Activated CD8-positive, alpha-beta memory T cell treated with anti-CD3 and anti-CD28 coated beads, Interleukin-2, amount 50 U/mL, for 24 hours (primary cell): ENCODE data around the gene ATPAF2.

Source experiments
- DNase-seq: peaks from one replicate; pipeline ENCODE4 v3.0.0-alpha.2; 2020; ENCODE audit errors: extremely low read depth

The ATPAF2 gene

DNA sequence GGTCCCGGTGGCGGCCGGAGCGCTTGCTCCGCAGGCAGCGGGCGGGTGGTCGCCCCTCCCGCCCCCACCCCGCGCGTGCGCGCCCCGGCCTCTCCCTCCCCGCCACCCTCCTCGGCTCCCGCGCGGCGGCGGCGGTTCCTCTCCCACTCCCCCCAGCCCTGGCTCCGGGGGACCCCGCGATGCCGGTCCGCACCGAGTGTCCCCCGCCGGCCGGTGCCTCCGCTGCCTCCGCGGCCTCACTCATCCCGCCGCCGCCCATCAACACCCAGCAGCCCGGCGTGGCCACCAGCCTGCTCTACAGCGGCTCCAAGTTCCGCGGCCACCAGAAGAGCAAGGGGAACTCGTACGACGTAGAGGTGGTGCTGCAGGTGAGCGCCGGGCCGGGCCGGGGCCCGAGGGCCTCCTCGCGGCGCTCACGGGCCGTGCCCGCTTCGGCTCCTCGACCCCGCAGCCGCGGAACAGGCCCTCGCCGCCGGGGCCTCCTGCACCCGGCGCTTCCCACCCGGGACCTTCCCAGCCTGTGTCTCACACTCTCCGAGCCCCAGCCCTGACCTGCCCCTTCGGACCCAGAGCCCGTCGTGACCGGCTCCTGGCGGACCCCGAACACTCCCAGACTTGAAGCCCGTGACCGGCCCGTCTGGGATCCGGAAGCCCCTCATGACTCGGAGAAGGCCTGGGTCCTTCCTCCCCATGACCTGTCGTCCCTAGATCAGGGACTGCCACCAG lies 730 bp upstream of the ATPAF2 start:
- no peak for DNase-seq

DNA sequence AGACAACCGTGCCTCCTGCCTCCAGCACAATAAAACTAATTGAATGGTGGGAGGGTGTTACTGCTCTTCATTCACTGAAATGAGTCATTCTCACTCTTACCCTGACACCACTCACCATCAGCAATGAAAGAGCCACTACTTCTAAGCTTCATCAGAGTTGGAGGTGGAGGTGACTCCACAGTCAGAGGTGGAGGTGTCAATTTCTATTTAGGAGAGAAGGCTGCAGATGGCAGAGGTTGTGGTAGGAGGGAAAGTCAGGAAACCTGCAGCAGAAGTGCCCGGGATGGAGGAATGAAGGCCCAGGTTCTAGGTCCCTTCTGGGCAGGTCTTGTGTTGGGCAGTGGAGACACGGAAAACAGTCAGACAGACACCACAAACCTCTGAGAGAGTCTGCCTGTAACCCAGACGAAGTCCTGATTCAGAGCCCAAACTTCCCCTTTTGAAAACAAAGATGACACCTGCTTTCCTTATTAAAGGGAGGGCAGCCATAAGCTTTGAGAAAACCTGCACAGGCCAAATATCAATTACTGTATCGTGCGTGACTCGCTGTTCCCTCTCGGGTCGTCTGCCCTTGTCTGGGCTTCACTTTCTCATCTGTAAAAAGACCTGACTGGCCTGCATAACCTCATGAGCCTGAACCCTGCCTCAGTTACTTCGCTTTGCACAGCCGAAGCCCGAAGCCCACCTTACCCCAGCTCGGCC lies 668 bp downstream of the ATPAF2 start:
- no peak for DNase-seq

DNA sequence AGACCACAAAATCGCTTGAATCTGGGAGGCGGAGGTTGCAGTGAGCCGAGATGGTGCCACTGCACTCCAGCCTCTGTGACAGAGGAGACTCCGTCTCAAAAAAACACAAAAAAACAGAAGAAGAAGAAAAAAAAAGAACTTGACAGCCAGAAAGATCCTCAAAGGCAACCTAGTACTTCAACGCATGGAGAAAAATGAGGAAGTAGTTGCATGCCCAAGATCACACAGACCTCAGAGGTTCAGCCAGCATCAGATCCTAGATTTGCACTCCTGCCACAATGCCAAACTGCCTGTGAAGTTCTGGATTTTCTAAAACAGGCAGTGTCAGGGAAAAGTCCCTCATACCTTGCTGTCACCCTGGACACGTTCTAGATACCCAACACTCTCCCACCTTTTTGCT lies 1.5 kb downstream of the ATPAF2 start:
- no peak for DNase-seq

DNA sequence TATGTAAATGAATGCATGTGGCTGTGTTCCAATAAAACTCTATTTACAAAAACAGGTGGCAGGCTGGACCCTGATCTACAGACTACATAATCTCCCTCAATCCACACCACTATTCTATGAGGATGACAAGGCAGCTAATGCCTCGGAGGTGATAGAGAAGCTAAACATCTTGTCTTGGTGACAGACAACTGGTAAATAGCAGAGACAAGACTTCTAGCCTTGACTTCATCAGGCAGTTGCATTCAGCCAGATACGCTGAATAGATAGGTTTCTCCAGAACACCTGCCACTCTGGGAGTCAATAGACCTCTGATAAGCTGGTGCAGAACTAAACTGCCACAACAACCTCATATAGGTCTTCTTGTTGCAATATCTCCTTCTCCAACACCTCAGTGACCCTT lies 3.3 kb downstream of the ATPAF2 start:
- no peak for DNase-seq

DNA sequence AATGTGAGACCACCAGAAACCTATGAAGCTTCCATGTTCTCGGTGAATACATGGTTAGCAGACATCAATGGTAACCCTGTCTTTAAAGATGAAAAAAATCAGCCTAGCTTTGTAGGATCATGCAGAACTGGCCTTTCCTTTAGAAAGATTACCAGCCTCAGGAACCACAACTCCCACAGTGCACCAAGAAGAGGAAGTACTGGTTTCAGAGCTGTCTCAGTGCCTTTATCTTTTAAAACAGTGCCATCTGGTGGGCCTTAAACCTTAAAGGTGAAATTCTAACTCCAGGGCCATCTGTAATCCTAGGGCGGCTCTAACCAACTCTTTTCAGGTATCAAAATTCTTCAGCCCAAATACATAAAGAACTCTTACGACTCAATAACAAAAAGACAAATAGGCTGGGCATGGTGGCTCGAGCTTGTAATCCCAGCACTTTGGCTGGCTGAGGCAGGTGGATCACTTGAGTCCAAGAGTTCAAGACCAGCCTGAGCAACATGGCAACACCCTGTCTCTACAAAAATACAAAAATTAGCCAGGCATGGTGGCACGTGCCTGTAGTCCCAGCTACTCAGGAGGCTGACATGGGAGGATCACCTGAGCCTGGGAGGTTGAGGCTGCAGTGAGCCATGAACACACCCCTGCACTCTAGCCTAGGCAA lies 5.4 kb downstream of the ATPAF2 start:
- no peak for DNase-seq

DNA sequence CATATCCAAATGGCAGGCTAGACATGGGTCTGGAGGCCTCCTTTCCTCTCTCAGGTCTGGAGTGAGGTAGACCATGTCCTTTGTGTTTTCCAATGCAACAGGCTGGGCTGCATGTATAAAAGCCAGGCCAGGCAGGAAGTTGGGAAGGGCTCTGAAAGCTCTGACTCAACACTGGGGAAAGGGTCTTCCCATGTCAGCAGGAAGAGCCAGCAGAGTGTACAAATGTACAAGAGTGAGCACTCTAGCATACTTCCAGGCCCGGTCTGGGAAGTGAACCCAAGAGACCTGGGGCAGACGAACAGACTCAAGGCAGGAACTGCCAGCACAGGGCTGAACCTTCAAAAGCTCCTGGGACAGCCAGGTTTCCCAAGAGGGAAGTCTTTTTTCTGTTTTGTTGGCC lies 7.0 kb downstream of the ATPAF2 start:
- DNase-seq, result no peak

DNA sequence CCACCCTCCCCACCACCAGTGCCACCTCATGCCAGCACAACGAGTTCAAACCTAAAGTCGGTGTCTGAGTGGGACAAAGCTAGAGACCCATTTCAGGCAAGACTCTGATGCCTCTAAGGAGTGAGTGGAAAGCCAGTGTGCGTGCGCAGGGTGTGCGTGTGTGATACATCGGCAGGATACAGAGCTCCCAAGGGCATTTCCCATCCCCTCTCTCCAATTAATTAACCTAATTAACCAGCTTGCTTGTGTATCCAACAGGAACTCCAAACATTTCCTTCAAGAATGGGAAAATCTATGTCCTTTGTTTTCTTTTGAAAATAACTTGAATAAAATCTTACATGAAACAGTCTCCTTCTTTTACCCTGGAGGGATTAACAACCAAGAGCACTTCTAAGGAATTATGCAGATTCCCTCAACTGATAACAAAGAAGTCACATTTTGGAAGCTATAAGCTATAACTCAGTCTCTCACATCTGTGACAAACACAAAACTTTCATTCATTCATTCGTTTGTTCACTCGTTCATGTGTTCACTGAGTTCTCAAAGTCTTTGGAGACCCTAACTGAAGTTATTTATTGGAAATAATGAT lies 9.9 kb downstream of the ATPAF2 start:
- no peak for DNase-seq

DNA sequence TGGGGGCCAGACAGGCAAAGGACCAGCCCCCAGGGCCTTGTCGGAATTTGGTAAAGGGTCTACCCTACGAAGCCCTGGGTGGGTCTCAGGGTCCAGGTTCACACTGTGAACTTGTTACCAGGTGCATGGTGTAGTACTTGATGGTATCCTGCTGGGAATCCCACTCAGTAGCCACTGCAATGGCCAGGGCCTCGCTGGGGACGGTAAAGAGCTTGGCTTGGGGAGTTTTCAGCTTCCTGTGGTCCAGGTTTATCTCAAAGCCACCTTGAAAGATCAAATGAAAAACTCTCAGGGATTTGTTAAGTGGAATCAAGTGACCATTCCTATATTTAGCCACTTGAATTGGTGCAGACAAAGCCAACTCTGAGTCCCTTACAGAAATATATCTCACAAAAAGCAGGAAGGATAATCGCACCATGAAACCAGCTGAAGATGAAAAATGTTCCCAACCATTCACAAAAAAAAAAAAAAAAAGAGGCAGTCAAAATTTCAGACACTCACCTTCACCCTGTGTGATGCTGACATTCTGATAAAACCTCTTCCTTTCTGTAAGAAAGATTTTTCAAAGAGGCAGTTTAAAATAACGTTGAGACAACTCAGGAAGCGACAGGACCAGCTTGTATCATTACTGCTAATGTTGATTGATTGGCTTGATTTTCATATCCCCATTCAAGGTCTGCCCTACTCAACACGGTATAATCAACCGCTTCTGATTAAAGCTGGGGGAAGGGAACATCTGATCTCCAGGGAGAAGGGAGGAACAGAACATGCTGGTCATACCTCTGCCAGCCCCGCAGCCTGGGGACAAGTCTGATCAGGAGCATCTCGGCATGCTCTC lies 10.6 kb downstream of the ATPAF2 start:
- no peak for DNase-seq

DNA sequence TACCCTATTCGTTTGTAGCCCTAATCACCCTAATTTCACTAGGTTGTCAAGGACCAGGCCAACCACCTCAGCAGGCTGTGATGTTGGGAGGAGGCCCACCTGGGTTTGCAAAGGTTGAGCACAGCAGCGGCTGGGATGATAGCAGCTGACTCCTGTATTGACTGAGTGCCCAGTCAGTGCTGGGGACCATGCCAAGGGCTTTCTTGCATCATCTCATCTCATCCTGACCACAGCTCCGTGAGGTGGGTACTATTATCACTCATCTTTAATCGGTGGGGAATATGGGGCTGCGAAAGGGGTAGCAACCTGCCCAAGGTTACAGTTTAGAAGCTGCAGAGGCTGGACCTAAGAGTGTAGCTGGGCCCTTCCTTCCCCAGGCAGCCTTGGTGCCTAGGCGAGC lies 11.7 kb downstream of the ATPAF2 start:
- DNase-seq, result no peak

DNA sequence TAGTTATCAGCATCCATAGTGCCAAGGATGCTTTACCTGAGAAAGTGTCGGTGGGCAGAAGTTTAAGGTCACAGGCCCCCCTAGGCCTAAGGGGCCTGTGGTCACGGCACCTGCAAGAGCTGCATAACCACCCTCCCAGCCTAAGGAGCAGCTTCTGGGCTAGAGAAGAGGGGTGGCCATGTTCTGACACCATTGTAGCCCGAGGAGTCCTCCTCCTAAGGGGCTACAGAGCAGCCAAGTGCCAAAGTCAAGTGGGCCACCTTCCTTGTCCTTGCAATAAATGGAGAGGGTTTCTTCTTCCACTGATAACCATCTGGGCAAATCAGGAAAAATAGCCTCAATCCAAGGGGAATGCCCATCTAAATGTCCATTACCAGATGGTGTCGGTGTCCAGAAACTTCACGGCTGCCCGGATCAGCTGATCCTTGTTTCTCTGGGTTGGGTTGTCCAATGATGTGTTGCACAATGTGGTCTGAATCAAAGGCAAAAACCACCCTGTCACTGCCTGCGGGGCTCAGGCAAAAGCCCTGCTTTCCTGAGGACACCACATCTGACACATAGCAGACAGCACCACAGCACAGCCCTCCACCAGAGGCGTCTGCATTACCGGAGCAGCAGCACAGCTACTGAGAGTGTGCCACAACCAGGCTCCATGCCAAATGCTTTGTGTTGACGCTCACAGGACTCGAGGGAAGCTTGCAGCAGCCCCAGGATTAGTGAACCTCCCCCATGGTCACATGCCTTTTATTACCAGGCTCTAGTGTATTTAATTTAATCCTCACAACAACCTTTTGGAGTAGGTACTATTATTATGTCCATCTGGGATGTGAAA lies 12.8 kb downstream of the ATPAF2 start:
- no peak for DNase-seq

DNA sequence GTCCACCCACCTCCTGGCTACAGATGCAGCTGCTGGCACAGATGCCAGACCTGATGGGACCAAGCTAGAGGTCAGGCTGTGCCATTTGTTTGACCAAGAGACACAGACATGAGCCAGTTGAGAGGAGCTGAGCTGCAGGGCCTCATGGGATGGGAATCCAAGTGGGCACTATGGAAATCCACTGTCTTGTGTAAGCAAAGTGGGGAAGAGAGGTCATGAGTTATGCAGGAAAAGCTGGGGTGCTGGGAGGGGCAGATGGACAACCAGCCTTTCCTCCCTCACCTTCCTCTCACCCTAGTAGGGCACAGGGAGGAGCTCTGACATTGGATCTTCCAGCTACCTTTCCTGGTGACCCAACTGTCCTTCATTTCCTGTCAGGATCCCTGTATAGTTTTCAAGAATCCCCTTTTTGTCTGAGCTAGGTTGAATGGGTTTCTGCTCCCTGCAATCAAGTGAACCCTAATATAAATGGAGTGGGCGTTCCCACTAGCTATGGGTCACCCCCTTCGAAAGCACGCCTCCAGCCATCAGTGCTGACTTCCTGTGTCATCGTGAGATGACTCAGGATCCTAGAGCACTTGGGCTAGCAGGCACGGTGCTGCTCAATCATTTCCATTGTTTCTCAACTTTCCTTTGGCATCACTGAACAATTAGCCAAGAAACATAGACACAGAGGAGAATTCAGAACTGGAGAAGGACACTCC lies 13.6 kb downstream of the ATPAF2 start:
- no peak for DNase-seq

DNA sequence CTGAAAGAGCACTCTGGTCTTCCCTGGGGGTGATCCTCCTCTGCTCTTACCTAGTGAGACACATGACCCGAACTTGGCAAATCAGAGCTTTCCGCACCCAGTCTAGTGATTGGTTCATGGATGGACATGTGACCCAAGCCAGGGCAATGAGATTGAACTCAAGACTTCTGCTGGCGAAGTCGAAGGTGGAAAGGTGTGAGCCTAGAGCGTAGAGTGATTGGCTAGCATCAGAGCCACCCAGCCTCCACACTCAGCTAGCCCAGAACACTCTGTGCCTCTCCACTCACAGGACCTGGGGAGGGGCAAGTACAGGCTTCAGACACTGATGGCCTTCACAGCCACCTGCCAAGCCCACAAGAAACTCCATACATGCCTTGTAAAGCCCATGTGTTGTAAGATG lies 17.6 kb downstream of the ATPAF2 start:
- no peak for DNase-seq

DNA sequence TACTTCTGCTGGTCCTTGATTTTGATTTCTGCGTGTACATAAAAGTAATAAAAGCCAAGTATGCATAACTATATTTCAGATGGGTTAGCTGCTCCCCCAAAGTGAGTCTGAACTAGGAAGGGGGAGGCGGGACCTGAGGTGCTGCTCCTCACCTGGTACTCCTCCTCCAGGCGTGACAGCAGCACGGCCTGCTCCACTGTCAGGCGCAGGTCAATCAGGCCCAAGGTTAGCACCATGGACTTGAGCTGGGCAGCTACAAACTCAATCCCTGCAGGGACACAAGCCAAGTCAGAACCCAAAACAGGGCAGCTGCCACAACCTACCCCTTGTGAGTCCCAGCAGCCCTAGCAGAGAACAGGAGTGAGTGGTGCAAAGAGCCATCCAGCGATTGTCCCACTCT lies 18.0 kb downstream of the ATPAF2 start:
- no peak for DNase-seq

DNA sequence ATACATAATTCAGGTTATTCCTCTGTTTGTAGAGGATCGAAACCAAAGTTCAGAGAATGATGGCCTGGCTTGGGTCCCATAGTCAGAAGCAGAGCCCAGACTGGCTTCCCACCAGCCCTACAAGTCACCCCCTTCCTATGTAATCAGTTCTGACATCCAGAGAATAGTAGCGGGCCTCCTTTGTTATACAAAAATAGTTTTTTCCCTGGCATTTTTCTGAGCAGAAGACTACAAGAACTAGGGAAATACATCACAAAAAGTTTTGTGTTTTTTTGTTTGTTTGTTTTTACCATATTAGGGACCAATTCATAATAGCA lies 19.2 kb downstream of the ATPAF2 start:
- DNase-seq, result no peak

DNA sequence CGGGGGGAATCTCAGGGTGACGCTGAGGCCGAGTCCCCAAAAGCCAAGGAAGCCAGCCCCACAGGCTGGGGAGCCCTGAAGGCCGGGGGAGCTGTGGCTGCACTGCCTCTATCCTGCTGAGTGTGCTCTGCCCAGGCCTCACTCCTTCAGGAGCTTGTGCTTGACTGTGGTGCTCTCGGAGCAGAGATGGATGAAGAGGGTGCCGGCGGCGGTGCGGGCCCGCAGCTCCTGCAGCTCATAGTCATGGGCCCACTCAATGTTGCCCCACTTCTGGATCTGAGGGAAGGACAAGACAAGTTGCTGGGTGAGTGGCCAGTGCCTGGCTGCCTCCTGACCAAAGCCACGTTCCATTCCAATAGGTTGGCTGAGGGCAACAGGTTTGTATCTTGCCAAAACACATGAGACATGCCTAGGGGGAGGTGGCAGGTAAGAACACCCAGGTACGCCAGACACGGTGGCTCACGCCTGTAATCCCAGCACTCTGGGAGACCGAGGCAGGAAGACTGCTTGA lies 20.5 kb downstream of the ATPAF2 start:
- DNase-seq, result no peak

DNA sequence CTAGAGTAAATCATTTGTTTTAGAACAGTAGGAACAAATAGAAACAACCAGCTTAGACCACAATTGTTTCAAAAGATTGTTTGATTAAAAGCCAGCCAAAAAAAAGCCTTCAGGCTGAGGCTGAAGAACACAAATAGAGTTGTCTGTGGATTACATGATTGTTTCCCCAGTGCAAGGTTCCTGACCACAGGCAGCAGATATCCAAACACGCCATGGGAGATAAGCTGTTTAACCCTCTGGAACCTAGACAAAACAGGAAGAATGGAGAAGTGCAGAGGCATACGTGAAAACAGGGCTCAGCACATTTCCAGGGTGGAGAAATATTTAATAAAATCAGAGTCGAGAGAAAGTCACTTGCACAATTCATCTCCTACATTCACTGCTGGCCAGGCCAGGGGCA lies 21.0 kb downstream of the ATPAF2 start:
- no peak for DNase-seq

DNA sequence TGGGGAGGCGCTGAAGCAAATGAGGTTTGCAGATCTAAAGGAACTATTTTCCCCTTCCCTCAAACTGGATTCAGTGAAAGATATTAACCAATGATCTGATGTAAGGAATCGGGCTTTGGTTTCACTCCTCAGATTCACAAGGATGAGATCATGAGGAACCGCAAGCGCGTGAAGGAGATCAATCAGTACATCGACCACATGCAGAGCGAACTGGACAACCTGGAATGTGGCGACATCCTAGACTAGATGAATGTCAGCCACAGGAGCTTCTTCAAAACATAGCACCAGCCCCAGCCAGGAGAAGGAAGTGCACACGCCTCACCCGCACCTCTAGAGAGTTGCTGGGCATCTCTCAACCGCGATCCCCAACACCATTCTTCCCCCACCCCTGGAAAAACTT lies 22.5 kb downstream of the ATPAF2 start:
- DNase-seq, result no peak

DNA sequence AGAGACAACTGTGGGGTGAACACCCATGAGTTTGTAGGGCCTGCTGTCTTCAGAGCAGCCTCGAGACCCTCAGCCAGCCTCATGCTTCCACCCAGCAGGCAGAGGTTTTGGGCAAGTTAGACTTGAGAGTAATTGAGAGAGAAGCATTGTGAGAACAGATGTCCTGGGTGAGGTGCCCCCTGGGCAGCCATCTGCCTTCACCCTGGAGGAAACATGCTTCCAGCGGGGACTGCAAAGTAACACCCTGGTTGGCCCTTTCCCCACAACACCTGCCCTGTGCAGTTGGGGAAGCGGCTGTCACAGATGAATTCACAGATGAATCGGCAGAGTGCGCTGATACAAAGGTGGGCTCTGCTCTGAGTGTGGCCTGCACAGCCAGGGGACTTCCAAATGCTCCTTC lies 23.4 kb downstream of the ATPAF2 start:
- no peak for DNase-seq

DNA sequence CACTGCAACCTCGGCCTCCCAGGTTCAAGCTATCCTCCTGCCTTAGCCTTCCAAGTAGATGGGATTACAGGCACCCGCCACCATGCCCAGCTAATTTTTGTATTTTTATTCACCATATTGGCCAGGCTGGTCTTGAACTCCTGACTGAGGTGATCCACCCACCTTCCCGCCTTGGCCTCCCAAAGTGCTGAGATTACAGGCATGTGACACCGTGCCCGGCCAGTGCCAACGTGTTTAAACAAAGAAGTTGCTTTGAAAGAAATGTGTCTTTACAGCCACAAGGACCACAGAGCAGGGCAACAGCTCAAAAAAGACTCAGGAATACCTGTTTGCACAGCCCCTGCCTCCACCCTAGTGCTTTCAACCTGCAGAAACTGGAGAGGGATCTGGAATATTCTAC lies 25.0 kb downstream of the ATPAF2 start:
- DNase-seq, result no peak

DNA sequence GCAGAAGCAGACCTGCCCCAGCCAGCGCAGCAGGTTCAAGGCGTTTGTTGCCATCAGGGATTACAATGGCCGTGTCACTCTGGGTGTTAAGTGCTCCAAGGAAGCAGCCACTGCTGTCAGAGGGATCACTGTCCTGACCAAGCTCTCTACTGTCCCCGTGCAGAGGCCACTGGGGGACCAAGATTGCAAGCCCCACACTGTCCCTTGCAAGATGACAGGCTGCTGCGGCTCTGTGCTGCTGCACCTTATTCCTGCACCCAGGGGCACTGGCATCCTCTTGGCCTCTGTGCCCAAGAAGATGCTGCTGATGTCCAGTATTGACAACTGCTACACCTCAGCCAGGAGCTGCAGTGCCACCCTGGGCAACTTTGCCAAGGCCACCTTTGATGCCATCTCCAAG lies 27.7 kb downstream of the ATPAF2 start:
- no peak for DNase-seq
